ENCODE measurements around the gene TMEM59L.
A peak's percentile ranks its signal among the peaks of the same experiment; 100 is the strongest.
"Not testable (repeated sequence)": the region's sequence is repeated elsewhere in the genome, so short reads cannot be mapped to it uniquely, and the experiment has no call there.

TMEM59L gene

GRCh38 chr19:18612772-18613588 lies at the start of gene TMEM59L:
TSS of gene TMEM59L (plus strand) at chr19:18612870. CDS start at chr19:18612959, 89 bp downstream.
- peak; percentile 40 to 48 for DNase-seq

GRCh38 chr19:18566953-18567352 lies 45.7 kb upstream of the TMEM59L start:
- DNase-seq = no peak

- DNase-seq = no peak
Measured at GRCh38 chr19:18568367-18568766, 44.3 kb upstream of the TMEM59L start.

GRCh38 chr19:18571564-18572344 lies 40.9 kb upstream of the TMEM59L start, which contains the start of gene UBA52:
TSS of gene UBA52 (plus strand) at chr19:18571857. CDS start at chr19:18573301, 1,444 bp downstream.
- DNase-seq = peak; percentile 97 to 98

- DNase-seq = no peak
Measured at GRCh38 chr19:18574691-18575291, 37.9 kb upstream of the TMEM59L start.

GRCh38 chr19:18576383-18576782 lies 36.3 kb upstream of the TMEM59L start:
- no peak for DNase-seq

- no peak for DNase-seq
Measured at GRCh38 chr19:18577365-18577914, 35.2 kb upstream of the TMEM59L start.

- no peak for DNase-seq
Measured at GRCh38 chr19:18580311-18580710, 32.4 kb upstream of the TMEM59L start.

GRCh38 chr19:18586306-18586705 lies 26.4 kb upstream of the TMEM59L start:
- DNase-seq = no peak

GRCh38 chr19:18587561-18587960 lies 25.1 kb upstream of the TMEM59L start:
- DNase-seq = no peak

GRCh38 chr19:18587962-18588610 lies 24.6 kb upstream of the TMEM59L start:
- no peak for DNase-seq

- peak; percentile 86 to 88 for DNase-seq
Measured at GRCh38 chr19:18588611-18589379, 23.9 kb upstream of the TMEM59L start, which contains the start of gene REX1BD. TSS of gene REX1BD (plus strand) at chr19:18588798. CDS start at chr19:18588802, 4 bp downstream.

GRCh38 chr19:18589380-18590272 lies 23.0 kb upstream of the TMEM59L start:
- DNase-seq = peak; percentile 60

GRCh38 chr19:18590273-18591272 lies 22.1 kb upstream of the TMEM59L start:
- DNase-seq = no peak

- no peak for DNase-seq
Measured at GRCh38 chr19:18591735-18592385, 20.8 kb upstream of the TMEM59L start.

GRCh38 chr19:18592732-18593131 lies 19.9 kb upstream of the TMEM59L start:
- DNase-seq = not testable (repeated sequence)

GRCh38 chr19:18593367-18594095 lies 19.1 kb upstream of the TMEM59L start:
- no peak for DNase-seq

Data from activated CD4-positive, alpha-beta T cell treated with anti-CD3 and anti-CD28 coated beads, Interleukin-2, amount 50 U/mL, for 4 hours (primary cell).